ENCODE measurements around the gene PRKG2.

PRKG2 gene

DNA sequence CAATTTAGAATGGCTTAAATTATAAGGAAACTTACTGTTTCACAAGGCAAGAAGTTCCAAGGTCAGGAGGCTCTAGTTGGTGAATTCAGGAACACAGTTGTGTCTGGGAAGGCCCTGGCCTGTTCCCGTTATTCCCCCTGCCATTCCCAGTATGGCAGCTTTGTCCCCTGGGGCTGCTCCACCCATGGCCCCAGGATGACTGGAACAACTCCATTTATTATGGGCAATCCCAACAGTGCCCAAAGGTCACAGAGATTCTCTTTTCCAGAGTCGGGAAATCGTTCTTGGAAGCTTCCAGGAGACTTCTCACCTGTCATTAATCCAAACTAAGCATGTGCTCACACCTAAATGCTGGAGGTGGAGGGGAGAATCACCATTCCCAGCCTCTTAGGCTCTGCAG, 2.8 kb upstream of the PRKG2 start:
- FAIRE-seq: no peak

DNA sequence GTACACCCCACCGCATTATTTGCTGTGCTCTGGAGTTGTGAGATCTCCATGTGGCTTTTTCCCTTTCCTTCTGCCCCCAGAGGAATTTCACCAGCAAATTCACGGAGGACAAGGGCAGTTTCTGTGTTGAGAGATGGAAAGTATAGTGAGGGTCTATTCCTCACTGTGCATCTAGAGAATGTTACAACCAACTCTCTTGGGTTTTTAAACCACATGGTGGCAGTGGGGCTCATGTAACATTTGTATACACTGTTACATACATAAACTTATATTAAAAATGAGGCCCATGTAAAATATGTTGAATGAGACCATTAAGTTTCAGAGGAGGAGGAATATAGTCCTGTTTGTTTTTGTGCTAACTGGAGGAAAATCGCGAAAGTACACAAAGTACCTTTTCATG, 909 bp upstream of the PRKG2 start:
- FAIRE-seq: no peak

GRCh38 chr4:81214144-81214880, 710 bp downstream of the PRKG2 start:
- no peak for FAIRE-seq

GRCh38 chr4:81213671-81214070, 1.4 kb downstream of the PRKG2 start:
- FAIRE-seq: no peak

DNA sequence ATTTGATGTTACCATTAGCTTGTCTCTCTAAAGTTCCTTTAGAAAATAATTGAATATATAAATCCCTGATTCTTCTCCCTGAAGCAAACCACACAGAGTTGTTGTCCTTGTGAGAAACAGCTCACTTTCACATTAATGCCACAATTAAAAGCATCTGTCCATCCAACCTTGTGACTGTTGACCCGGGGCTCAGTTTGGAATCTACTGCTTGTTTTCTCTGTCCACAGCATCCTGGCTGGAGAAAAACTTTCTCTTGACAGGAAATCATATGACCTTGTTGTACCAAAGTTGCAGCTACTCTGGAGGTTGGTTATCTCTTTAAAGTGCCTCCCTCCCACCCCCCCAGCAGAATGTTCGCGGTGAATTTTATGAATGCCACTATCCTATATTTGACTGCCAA, 3.1 kb downstream of the PRKG2 start:
- no peak for FAIRE-seq

- peak; percentile 53 for FAIRE-seq
These were observed 7.2 kb downstream of the PRKG2 start for GRCh38 chr4:81207828-81208227.

- FAIRE-seq: no peak
These were observed 9.7 kb downstream of the PRKG2 start for GRCh38 chr4:81205302-81205701.

DNA sequence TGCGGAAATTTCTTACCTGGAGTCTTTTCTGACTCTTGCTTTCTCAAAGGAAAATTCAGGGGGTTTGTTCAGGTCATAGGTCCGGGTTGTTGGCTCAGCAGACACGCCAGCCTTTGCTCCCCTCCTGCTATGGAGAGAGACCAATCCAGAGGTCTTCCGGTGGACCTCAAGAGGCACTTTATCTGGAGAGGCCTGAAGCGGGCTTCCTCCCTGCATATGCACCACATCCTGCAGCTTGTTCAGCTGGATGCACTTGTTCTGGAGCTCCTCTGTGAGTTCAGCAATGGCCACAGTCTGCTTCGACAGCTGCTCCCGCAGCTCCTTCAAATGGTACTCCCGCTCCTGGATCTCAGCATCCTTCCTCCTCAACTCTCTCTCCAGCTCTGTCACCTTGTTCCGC, 10.5 kb downstream of the PRKG2 start:
- no peak for FAIRE-seq

GRCh38 chr4:81199831-81200230, 15.2 kb downstream of the PRKG2 start:
- no peak for FAIRE-seq

- no peak for FAIRE-seq
These were observed 16.4 kb downstream of the PRKG2 start for GRCh38 chr4:81198609-81199008.

DNA sequence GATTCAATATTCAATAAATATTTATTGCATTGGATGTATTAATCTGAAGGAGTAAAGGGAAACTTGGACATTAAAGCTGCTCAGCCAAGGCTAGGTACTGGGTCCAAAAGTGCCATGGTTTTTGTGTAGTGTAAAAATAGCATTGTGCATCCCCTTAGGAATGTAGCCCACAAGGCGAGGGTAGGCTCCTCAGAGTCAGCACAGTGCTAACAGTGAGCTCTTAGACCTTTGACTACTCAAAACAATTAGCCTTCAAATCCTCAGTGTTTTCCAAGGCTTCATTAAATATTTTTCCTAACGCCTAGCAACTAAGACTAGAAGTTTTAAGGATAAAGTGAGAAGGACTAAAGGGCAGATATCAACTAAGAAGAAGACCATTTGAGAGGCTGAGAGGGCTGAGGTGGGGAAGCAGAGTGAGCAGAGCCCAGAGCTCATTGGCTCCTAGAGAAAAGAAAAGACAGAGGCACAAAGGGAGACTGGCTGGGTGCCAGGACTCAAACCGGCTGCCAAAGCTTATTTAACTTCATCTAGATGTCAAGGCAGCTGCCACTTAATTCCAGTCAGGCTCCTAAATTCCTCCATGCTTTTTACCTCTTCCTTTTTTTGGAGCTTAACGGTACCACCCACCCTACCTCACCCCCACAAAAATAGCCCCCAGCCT, 17.0 kb downstream of the PRKG2 start:
- no peak for FAIRE-seq

DNA sequence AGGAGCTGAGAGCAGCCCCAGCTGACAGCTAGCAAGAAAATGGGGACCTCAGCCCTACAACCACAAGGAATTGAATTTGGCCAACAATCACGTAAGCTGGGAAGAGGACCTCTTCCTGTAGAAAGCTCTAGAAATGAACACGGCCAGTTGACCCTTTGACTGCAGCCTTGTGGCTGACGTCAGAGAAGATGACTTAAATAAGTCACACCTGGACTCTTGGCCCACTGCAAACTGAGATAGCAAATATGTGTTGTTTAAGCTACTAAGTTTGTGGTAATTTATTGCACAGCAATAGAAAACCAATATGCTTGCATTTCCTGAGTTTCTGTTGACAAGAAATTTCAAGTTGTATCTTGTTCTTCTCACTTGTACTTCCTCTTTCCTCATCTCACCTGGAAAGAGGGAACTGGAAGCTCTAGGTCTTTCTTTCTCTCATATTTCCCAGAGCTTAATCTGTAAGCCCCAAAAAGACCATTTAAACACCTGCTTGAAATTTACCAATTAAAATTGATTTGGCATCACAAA, 18.8 kb downstream of the PRKG2 start:
- FAIRE-seq: no peak

DNA sequence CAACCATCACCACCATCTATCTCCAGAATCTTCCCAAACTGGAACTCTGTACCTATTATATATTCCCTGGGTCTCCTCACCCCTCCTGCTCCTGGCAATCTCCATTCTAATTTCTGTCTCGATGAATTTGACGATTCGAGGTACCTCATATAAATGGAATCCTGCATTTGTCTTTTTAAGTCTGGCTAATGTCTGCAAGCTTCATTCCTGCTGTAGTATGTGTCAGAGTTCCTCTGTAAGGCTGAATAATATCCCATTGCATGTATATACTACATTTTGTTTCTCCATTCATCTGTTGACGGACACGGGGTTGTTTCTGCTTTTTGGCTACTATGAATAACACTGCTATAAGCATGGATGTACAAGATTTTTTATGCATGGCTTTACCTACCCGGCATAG, 19.5 kb downstream of the PRKG2 start:
- FAIRE-seq: no peak

DNA sequence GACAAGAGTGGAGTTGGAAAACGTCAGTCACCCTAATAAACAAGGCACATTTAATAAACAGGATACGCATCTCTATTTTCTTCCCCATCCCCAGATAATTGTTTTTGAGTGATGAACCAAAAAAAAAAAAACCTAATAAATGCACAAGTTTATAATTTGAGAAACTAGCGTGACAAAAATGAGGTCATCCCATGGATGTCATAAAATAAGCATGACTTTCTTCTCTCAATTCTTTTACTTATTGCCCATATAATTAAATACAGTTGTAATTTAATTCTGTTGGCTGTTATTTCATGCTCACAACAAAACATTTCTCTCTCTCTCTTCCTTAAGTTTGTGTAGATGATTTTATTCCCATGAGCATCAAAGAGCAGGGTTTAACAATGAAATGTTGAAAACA, 20.7 kb downstream of the PRKG2 start:
- FAIRE-seq: no peak

GRCh38 chr4:81180916-81181315, 34.1 kb downstream of the PRKG2 start:
- no peak for FAIRE-seq

- no peak for FAIRE-seq
These were observed 35.7 kb downstream of the PRKG2 start for GRCh38 chr4:81179326-81179725.

GRCh38 chr4:81173213-81173612, 41.8 kb downstream of the PRKG2 start:
- no peak for FAIRE-seq

DNA sequence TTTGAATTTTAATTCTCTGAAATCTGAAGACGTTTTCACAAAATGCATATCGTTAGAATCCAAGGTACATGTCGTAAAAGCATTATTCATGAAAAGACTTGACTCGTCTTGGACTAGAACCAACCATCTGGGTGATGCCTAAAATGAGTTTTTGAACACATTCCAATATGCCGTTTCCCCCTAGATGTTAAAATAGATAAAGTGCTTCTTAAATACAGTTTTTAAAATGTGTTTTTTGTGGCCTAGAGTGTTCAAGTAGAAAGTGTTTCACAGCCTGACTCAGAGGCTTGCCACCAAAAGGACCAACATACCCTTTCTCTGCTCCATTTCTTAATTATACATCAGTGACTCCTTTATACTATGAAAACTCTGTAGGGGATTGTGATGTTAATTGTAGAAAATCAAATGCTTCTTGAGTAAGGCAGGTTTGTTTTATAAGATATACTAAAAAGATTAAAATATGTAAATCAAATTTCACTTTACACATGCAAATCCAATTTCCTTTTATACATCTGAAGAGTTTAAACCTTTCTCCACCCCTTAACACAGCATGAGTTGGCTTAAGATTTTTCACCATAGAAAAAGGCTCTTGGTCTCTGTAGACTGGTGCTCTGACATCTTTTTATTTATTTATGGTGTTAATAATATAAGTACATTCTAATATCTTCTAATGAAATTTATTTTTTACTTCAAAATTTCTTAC, 48.4 kb downstream of the PRKG2 start:
- FAIRE-seq: no peak

- FAIRE-seq: no peak
These were observed 49.1 kb downstream of the PRKG2 start for GRCh38 chr4:81165861-81166430.

DNA sequence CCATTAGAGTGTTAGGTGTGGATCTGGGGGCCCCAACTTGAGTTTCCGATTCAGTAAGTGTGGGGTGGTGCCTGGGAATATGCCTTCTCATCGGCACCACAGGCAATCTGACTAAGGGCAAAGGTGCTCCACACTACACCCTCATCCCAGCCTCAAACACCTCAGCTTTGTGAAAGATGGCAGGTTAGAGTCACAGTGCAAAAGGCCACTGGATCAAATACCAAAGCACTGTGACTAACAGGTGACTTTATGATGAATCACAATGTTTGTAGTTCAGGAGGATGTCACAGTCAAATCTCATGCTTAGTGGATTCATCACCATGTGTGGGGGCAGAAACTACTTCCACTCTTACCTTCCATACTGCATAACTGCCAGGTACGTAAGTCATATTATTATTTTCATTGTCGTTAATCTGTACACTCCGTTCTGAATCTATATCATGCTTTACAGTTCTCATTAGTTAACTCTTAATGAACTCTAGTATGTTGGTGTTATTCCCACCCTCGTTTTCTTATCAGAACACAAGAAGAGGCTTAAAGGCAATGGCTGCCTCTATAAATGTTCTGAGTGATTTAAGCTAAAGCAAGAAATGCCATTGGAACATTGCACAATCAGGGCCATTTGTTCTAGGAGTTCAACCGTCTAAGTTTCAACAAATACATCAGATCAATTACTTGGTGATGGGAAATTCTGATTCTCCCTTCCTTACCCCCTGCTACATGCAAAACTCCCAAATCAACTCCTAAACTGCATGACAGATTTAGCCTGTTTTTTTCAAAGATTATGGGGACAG, 50.2 kb downstream of the PRKG2 start:
- FAIRE-seq: no peak

- no peak for FAIRE-seq
These were observed 50.9 kb downstream of the PRKG2 start for GRCh38 chr4:81164126-81164525.

DNA sequence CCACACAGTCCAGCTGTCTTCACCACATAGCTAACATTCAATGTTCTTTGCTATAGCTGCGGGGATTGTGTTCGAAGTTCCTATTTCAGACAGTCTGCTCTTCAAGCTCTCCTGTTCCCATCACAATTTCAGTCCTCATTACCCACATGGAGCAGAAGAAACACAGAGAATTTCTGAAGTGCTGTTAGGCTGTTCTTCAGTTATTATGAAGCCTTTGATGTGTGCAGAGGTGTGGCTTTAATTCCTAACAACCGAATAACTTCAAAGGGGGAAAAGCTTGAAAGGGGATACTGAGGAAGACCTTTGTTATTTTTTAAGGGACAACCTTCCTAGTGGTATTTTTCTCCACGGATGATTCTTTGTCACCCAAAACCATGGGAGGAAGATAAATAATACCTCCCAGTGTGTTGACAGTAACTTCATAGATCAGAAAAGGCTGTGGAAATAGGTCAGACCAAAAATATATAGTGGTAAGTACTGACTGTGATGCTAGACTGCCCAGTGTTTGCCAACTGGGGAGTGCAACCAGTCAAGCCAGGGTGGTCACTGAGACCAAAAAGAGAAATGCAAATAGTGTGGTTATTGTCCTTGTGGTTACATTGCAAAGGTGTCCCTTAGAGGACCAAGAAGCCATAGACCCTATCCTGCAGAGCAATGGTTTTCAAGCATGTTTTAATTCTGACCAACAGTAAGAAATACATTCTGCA, 52.1 kb downstream of the PRKG2 start:
- FAIRE-seq: no peak
